SK-N-SH treated with all-trans-retinoic acid at 6 μM for 48 hours (cell line): ENCODE measurements around the gene NFS1.

Experiments
- GLIS3 ChIP-seq: fragments of 250-450 bp; sonication (Bioruptor Pico); IDR thresholded peaks from 2 replicates; pipeline ENCODE4 v1.5.0; 2020; ENCODE audit warnings: mild to moderate bottlenecking, moderate library complexity
- RARB ChIP-seq: fragments of 250-450 bp; sonication (Bioruptor Pico); IDR thresholded peaks from 2 replicates; pipeline ENCODE4 v1.8.0; 2021; ENCODE audit warnings: mild to moderate bottlenecking, moderate library complexity
- ZNF8 ChIP-seq: fragments of 450-650 bp; formaldehyde crosslinking; IDR thresholded peaks from 2 replicates; pipeline ENCODE4 v1.5.0; 2020; ENCODE audit warnings: mild to moderate bottlenecking, moderate library complexity

DNA sequence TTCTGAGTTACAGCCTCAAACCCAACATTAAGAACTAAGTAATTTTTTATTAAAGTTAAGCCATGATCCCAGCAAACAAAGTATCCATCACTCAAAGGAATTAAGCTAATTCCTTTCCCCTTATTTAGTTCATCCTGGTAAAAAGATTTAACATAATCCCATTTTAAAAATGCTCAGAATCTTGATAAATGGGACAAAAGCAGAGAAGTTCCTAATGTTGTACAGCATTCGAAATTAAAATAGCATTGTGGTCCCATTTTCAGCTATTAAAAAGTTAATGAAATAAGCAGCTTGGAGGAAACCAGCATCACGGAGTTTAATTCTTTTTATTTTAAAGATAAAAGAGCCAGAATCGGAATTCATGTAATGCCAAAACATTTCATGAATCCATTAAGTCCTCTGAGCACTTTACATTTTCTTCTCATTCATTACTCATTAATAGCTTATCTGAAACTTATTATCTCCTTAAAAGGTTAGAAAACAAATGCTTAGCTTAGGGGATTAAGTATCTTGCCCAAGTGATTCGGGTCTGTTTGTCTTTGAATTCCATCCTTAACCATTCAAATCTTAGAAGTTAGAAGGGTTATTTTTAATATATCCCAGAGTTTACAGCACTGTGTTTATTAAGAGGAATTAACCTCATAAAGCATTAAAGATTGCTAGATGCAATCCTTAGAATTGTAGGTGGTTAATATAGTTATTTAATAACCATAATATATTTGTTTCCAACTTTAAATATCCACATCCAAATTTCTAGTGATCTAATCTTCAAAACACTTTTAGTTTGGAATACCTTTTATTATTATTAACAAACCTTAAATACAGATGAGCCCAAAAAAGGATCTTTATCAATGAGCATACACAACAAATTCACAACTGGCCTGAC is 31.7 kb upstream of the NFS1 start:
- TF ChIP-seq ZNF8 (CRISPR knock-in tag) (no peak), GLIS3 (CRISPR knock-in tag) (no peak), RARB (CRISPR knock-in tag) (no peak)
